GM19193 (cell line): Measurements from ENCODE around the gene ARPC1A.
A peak's percentile ranks its signal among the peaks of the same experiment; 100 is the strongest.

Experiments
- POLR2A ChIP-seq: IDR thresholded peaks from 4 replicates; pipeline ENCODE4 v1.6.1; 2011; ENCODE audit not compliant: insufficient read depth, insufficient read length; ENCODE audit errors: extremely low read depth

The ARPC1A gene

DNA sequence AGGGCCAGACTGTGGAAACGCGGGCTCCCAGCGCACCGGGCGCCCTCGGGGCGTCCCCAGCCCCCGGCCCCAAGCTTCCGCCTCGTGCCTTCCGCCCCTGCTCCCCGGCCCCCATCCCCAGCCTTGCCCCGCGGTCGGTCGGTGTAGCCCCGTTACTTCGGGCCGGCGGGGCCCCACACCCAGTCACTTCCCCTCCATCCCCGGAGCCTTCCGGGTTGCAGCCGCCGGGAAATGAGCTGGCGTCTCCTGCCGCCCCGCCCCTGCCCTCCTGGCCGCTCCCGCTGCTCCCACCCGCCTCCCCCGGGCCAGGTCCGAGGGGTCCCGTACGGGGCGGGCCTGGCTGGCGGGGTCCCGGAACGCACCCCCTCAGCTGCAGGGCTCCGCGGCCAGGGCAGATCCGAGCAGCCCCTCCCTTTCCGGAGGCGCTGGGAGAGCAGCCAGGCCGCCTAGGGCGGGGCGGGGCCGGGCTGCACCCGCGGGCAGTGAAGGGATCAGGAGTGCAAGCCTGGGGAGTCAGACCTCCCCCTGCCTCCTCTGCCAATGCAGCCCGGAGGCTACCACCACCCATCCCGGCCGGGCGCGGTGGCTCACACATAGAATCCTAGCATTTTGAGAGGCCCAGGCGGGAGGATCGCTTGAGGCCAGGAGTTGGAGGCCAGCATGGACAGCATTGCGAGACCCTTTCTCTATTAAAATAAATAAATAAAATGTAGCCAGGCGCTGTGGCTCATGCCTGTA is 49.5 kb downstream of the ARPC1A start:
- peak; percentile 53 for TF ChIP-seq POLR2A

DNA sequence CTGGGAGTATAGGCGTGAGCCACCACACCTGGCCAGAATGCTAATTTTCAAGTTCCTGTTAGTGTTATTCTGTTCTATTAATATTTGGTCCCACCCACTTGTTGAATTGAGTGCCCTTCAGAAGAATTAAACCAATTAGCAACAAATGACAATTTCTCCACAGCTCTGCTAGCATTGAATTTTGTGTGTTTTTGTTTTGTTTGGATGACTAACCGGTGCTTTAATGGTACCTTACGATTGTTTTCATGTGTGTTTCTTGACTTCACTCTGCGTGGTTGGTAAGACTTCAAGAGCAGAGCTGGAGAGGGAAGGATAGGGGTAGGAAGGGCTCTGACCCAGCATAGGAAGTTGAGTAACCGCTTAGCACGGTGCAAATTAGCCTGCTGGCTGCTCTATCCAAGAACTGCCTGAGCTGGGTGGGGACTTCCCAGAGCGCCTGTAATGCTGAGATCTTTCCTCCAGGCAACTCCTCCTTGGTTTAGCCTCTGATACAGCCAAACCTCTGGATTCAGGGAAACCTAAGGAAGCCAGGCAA is 53.4 kb downstream of the ARPC1A start:
- TF ChIP-seq POLR2A: no peak

DNA sequence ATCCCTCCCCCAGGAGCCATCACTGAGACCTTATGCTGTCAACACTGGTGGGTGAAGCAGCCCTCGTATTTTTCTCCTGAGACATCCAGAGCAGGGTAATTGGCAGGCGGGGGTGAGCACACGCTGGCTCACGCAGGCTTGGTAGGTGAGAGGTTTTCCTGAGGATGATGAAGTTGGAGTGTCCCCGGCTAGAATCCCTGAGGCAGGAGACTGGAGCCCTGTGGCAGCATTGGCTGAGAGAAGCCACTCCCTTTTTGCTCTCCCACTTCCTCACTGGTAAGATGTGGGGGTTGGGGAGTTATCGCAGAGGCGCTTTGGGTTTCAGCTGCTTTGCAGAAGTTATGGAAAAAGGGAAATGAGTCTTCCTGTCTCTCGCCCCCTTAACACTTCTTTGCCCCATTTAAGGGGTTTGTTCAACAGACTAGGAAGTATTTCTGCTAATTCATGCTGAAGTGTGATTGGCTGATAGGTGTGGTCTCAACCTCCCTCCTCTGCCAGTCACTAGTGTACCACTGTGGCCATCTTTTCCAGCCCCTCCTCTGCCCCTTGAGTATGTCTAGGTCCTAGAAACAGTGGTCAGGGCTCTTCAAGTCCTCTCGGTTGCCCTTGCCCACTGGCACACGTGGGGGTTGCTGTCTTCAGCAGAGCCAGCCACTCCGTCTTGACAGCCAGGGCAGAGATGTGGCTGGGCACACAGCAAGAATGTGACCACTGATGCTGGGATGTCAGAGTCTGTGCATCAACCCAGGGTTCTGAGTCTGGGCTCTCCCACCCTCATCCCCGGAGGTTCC is 54.5 kb downstream of the ARPC1A start:
- peak; percentile 62 for TF ChIP-seq POLR2A

DNA sequence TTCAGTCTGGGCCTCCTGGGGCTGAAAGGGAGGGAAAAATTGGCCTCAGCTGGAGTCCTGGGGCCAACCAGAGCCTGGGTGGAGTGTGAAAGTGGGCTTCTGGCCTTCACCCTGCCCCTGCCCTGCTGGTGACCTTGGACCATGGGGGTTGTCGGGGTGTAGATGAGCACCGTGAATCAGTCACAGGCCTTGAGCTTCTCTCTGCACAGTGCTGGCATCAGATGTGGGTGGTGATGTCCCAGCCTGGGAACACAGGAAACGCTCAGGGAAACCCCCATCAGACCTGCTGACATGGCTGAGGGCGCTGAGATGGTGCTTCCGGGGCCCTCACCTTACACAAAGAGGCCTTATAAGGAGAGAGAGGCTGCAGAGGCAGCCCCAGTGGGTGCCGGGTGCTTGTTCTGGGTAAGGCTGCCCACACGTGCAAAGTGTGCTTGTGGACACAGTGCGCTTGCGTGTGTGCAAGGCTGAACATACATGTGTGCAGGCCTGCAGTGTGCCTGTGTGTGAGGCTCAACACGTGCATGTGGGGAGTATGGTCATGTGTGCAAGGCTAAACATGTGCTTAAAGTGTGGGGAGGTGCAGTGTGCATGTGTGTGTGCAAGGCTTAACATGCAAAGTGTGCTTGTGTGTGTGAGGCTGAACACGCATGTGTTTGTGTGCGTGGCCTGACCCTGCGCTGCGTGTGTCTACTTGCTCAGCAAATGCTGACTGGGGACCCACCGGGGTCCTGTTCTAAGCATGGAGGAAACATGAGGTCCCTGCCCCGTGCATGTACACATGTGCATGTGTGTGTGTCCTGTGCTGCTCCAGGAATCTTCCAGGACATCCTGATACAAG is 55.3 kb downstream of the ARPC1A start:
- peak; percentile 86 for TF ChIP-seq POLR2A

DNA sequence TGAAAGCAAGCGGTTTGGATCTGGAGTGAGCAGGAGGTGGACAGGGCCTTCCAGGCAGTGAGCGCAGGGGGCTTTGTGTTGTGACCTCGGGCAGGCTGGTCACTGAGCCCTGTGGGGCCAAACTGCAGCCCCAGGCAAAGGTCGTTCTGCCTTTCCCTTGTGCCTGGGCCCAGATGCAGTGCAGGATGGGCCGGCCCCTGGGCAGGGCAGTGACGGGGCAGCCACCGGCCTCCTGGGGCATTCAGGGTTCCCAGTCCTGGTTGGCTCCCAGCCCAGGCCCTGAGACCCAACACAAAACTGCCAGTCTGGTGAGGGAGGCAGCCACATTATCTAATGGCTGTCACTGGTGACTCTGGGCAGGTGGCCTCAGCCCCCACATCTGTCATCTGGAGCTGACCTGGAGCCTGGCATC is 56.0 kb downstream of the ARPC1A start:
- TF ChIP-seq POLR2A: no peak

DNA sequence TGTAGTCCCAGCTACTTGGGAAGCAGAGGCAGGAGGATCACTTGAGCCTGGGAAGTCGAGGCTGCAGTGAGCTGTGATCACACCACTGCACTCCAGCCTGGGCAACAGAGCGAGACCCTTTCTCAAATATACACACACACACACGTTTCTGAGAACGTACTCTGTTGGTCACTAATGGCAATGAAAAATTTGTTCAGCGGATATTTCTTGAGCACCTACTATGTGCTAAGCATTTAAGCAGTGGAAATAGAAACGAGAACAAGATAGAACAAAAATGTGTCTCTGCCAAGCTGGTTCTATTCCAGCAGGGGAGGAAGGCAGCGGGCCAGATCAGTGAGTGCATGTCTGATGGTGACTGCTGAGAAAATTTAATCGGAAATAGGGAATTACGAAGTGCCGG is 57.5 kb downstream of the ARPC1A start:
- TF ChIP-seq POLR2A: no peak

DNA sequence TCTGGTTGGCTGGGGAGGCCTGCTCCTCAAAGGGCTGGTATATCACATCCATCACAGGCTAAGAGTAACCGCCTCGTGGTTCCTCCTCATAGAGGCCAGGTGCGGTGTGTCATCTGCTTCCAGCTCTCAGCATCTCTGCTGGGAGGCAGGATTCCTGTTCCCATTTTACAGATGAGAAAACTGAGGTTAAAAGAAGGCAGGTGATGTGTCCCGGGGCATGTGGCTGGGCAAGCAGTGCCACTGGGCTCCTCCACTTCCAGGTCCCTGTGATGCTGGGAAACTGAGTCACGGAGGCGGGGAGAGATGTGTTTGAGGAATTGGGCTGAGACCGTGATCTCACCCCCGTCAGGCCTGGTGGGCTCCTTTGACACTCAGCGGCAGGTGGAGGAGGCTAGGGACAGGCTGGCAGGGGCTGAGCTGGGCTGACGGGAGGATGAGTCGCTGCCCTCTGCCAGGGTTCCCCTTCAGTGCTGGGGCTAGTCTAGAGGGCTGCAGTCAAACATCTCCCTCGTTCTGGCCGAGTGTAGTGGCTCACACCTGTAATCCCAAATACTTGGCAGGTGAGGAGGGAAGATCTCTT is 58.2 kb downstream of the ARPC1A start:
- no peak for TF ChIP-seq POLR2A

DNA sequence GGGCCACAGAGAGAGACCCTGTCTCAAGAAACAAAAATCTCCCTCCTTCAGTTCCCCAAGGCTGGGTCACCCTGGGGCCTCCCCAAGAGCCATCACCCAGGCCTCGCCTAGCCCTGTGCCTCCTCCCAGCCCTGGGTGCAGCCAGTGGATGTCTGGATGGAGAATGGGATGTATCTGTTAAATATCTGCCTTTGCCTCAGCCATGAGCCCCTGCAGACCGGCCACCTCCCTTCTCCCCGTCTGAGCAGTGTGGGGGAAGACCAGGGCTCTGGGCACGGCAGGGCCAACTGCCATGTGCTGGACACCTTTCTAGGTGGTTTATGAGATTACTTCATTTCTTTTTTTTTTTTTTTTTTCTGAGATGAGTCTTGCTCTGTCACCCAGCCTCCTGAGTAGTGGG is 58.8 kb downstream of the ARPC1A start:
- no peak for TF ChIP-seq POLR2A

DNA sequence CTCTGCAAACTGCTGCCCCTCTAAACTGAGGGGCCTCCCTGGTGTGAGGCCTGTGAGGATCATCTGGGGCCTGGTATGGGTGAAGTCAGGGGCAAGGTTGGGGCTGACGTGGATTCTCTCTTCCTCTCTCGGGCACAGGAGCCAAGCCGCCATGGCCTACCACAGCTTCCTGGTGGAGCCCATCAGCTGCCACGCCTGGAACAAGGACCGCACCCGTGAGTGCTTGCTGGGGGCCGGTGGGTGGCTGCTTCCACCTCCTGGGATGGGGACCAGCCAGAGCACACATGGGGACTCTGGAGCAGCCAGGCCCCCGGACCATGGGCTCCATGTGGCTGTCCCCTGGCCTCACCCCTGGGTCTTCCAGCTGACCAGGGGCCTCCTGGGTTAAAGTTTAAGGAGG is 59.9 kb downstream of the ARPC1A start:
- TF ChIP-seq POLR2A: no peak

DNA sequence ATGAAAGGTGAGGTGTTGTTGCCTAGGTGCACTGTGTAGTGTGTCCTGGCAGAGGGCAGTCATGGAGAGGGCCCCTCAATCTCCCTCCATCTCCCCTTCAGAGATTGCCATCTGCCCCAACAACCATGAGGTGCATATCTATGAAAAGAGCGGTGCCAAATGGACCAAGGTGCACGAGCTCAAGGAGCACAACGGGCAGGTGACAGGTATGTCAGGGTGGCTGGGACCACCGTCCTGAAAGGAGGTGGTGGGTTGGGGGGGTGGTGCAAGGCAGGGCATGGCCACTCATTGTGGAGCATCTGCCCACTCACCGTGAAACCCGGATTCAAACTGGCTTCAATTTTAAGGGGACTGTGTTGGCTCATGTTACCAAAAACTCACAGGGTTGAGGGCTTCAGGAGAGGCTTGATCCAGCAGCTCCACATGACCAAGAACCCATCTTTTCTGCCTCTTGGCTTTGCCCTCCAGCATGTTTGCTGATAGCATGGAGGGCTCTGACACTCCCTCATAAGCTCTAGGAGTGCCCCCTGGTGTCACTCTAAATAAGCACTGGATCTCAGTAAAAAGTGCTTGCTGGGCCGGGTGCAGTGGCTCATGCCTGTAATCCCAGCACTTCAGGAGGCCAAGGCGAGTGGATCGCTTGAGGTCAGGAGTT is 61.0 kb downstream of the ARPC1A start:
- TF ChIP-seq POLR2A: peak; percentile 29

DNA sequence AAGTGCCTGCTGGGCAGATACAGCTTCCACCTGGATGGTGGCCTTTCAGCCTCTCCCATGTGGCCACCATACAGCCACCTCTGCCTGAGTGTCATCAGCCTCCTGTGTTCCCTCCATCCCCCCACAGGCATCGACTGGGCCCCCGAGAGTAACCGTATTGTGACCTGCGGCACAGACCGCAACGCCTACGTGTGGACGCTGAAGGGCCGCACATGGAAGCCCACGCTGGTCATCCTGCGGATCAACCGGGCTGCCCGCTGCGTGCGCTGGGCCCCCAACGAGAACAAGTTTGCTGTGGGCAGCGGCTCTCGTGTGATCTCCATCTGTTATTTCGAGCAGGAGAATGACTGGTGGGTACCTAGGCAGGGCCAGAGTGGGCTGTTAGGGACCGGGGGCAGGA is 62.2 kb downstream of the ARPC1A start:
- TF ChIP-seq POLR2A: peak; percentile 25

DNA sequence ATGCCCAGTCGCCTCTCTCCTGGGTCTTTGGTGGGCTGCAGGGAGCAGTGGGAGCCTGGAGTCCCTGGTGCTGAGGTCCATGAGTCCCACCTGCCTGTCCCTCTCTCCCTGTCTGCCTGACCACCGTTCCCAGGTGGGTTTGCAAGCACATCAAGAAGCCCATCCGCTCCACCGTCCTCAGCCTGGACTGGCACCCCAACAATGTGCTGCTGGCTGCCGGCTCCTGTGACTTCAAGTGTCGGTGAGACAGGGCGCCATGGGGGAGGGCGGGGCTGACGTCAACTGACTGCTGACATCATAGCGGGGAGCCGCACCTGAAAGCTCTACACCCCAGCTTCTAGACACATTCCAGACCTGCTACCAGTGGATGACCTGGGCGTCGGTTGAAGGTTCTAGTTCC is 64.1 kb downstream of the ARPC1A start:
- TF ChIP-seq POLR2A: no peak

DNA sequence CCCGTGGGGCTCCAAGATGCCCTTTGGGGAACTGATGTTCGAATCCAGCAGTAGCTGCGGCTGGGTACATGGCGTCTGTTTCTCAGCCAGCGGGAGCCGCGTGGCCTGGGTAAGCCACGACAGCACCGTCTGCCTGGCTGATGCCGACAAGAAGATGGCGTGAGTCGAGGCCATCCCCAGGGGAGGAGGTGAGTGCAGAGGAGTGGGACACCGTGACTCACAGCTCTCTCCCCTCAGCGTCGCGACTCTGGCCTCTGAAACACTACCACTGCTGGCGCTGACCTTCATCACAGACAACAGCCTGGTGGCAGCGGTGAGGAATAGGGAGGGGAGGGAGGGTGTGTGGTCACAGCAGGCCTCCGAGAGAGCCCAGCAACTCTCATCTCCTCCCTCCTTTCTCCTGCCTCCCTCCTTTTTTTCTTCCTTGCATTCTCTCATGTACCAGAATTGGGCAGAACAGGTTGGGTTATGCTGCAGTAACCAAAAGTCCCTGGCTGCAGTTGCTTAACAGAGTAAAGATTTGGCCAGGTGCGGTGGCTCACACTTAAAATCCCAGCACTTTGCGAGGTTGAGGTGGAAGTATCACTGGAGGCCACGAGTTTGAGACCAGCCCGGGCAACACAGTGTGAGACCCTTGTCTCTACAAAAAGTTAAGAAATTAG is 65.4 kb downstream of the ARPC1A start:
- TF ChIP-seq POLR2A: no peak

DNA sequence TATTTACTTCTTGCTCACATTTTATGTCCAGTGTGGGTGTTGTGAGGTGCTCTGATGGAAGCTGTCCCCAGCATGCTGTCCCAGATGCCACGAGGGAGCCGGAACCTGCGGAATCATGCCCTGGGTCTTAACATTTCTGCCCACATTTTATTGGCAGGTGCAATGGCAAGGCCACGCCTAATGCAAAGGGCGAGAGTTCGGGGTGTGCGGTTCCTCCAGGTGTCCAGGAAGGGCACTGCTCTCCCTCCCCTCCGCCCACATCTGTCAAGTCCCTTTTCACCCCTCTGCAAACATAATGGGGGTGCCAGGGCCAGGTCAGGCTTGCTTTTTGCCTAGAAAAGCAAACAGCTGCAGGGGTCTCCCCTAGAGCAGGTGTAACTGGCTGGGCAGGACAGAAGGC is 66.3 kb downstream of the ARPC1A start:
- TF ChIP-seq POLR2A: no peak

DNA sequence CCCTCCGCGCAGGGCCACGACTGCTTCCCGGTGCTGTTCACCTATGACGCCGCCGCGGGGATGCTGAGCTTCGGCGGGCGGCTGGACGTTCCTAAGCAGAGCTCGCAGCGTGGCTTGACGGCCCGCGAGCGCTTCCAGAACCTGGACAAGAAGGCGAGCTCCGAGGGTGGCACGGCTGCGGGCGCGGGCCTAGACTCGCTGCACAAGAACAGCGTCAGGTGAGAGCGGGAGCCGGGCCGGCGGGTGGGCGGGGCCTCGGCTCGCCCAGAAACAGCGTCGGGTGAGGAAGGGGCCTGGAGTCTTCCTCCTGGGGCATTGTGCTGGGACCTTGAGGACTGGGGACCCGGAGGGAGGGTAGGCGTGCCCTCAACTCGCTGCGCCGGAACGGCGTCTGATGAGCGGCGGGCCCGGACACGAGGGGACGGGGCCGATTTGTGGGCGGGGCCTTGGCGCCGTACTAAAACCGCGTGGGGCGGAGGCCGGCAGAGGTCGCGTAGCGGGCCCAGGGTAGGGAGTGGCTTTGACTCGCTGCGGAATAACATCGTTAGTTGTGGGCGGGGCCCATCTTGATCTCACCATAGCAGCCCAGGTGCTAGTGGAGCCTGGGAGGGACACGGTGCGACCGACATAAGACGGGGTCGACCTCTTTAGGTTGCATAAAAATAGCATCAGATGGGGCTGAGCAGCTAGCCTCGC is 67.1 kb downstream of the ARPC1A start:
- TF ChIP-seq POLR2A: peak; percentile 17
